K562 (cell line): ENCODE results near the gene SPTLC1. TPM values are rescaled to one million over a fixed set of nuclear protein-coding genes. Genes with fewer than 3 reads are reported as not detected.
A peak's percentile ranks its signal among the peaks of the same experiment; 100 is the strongest.

ENCODE experiments used
- ATAC-seq: fragments of 200-7000 bp; cut with Tn5 transposase; 3 replicates; pipeline ENCODE4 v1.9.1; 2020; ENCODE audit warnings: moderate library complexity
- BruUV-seq: library from RNA; stranded (reverse); fragments of 400-500 nt; replicated peaks from 2 replicates; lab custom pipeline; 2021; lab: Mats Ljungman, UMichigan
- CTCF ChIA-PET: fragments of 300-600 bp; formaldehyde crosslinking; extraction: SDS; loops from one replicate; lab custom pipeline; 2021; ENCODE audit warnings: low intra/inter-chr PET ratio; lab: Yijun Ruan, JAX
- POLR2A ChIA-PET: fragments of 300-600, 350-650 bp; sonication (Branson Sonifier 250); formaldehyde crosslinking; extraction: SDS; loops from one replicate; lab custom pipeline; 2021; ENCODE audit warnings: antibody characterized with exemption, inconsistent platforms; lab: Yijun Ruan, JAX
- DNase-seq, 4 experiments: peaks; one replicate each; pipeline versions ENCODE4 v3.0.0 to v3.0.0-alpha.2; 2011 to 2018; ENCODE audit warnings: low spot score in 3 of 4, mixed read lengths in 3 of 4; ENCODE audit errors: extremely low read depth in 1 of 4
- FAIRE-seq: peaks from 2 replicates; lab custom pipeline; 2011; peaks lifted over from hg19 to GRCh38; lab: Jason Lieb, UNC
- H2AFZ ChIP-seq: 2 replicates; pipeline ENCODE4 v1.6.0; 2011; ENCODE audit warnings: low read depth, low read length, control low read depth, inconsistent platforms
- H3K27ac ChIP-seq: fragments of 200-600 bp; 3 replicates; pipeline ENCODE4 v1.8.0; 2011; ENCODE audit warnings: low read depth, mild to moderate bottlenecking, control low read depth, inconsistent platforms, low read length, moderate library complexity, mixed read lengths; ENCODE audit errors: extremely low read depth
- H3K27me3 ChIP-seq, 2 experiments: fragments of 300-600 bp in 1 of 2; 2 replicates in 1 of 2; 3 replicates in 1 of 2; pipeline versions ENCODE4 v1.6.0 to v1.8.0; 2011; ENCODE audit warnings: inconsistent platforms in 2 of 2, low read length in 2 of 2, mild to moderate bottlenecking in 1 of 2, mixed read lengths in 1 of 2, moderate library complexity in 1 of 2; ENCODE audit not compliant: control insufficient read depth in 2 of 2, insufficient read depth in 2 of 2
- H3K36me3 ChIP-seq: fragments of 300-600 bp; 3 replicates; pipeline ENCODE4 v1.8.0; 2011; ENCODE audit warnings: mild to moderate bottlenecking, low read length, inconsistent platforms; ENCODE audit not compliant: control insufficient read depth, insufficient read depth
- H3K4me1 ChIP-seq, 2 experiments: fragments of 200-600 bp in 1 of 2; replicated peaks in 1 of 2; 2 replicates in 1 of 2; 3 replicates in 1 of 2; pipeline versions ENCODE4 v1.5.1 to v1.8.0; 2011; ENCODE audit warnings: inconsistent platforms in 2 of 2, low read length in 2 of 2, mild to moderate bottlenecking in 1 of 2, mixed read lengths in 1 of 2, moderate library complexity in 1 of 2; ENCODE audit not compliant: control insufficient read depth in 2 of 2, insufficient read depth in 2 of 2
- H3K4me2 ChIP-seq: 2 replicates; pipeline ENCODE4 v1.6.1; 2011; ENCODE audit warnings: low read length, control low read depth, inconsistent platforms, mixed read lengths; ENCODE audit not compliant: insufficient read depth
- H3K4me3 ChIP-seq: fragments of 200-600 bp; sonication (generic), shearing (Covaris generic); 2 replicates; pipeline ENCODE4 v1.5.1; 2016; ENCODE audit warnings: control low read depth, inconsistent platforms
- H3K79me2 ChIP-seq: fragments of 200-600 bp; 3 replicates; pipeline ENCODE4 v1.8.0; 2011; ENCODE audit warnings: low read length, inconsistent platforms; ENCODE audit not compliant: control insufficient read depth, insufficient read depth
- H3K9ac ChIP-seq, 2 experiments: 2 replicates each; pipeline versions ENCODE4 v1.6.0 to v1.6.1; 2011; ENCODE audit warnings: low read depth in 2 of 2, low read length in 2 of 2, control low read depth in 1 of 2, inconsistent platforms in 1 of 2, mild to moderate bottlenecking in 1 of 2, mixed read lengths in 1 of 2; ENCODE audit not compliant: insufficient read depth in 1 of 2
- H3K9me1 ChIP-seq: one replicate; pipeline ENCODE4 v1.6.0; 2011; ENCODE audit warnings: inconsistent platforms, mild to moderate bottlenecking, low read length, moderate library complexity; ENCODE audit not compliant: control insufficient read depth, insufficient read depth
- H3K9me3 ChIP-seq: replicated peaks from 2 replicates; pipeline ENCODE4 v1.5.1; 2011; ENCODE audit warnings: low read depth, low read length, inconsistent platforms; ENCODE audit not compliant: control insufficient read depth, insufficient read depth
- H4K20me1 ChIP-seq: replicated peaks from 2 replicates; pipeline ENCODE4 v1.6.1; 2011; ENCODE audit warnings: low read length, inconsistent platforms, mixed read lengths; ENCODE audit not compliant: control insufficient read depth, insufficient read depth
- ATF3 ChIP-seq, 2 experiments: fragments of 450-650 bp in 1 of 2; sonication (generic) in 1 of 2; formaldehyde crosslinking in 1 of 2; IDR thresholded peaks in 1 of 2; conservative IDR thresholded peaks in 1 of 2; 2 replicates each; pipeline versions ENCODE4 v1.6.1 to v1.8.1; 2016 to 2023; ENCODE audit warnings: mild to moderate bottlenecking in 2 of 2, moderate library complexity in 2 of 2, inconsistent platforms in 1 of 2, missing genetic modification reagents in 1 of 2
- C11orf30 ChIP-seq: fragments of 450-650 bp; IDR thresholded peaks from 2 replicates; pipeline ENCODE4 v1.6.1; 2016; ENCODE audit warnings: low read depth, mild to moderate bottlenecking
- MAFG ChIP-seq: fragments of 450-650 bp; conservative IDR thresholded peaks from 2 replicates; pipeline ENCODE4 v1.6.1; 2016; ENCODE audit warnings: missing genetic modification characterization, missing compliant biosample characterization
- PCBP1 ChIP-seq: fragments of 200-400 bp; formaldehyde crosslinking; IDR thresholded peaks from 2 replicates; pipeline ENCODE4 v1.6.1; 2018; ENCODE audit warnings: mild to moderate bottlenecking, low read depth, low read length; ENCODE audit not compliant: poor library complexity, severe bottlenecking
- ZNF316 ChIP-seq: fragments of 450-650 bp; IDR thresholded peaks from 2 replicates; pipeline ENCODE4 v1.6.1; 2016
- WGBS: fragments of 100-300 bp; shearing (Covaris generic); methylation state at CpG from one replicate; pipeline ENCODE4 v1.1.6; 2016; ENCODE audit warnings: low coverage, mixed read lengths; ENCODE audit not compliant: insufficient coverage; ENCODE audit errors: missing lambda C conversion rate; 5-methylcytosine and 5-hydroxymethylcytosine counted together
- in situ Hi-C: fragments of 300-500 bp; cut with MboI; formaldehyde crosslinking; loops from 4 replicates; pipeline ENCODE4 v1.15.0; 2018; ENCODE audit warnings: inconsistent platforms, mixed read lengths
- intact Hi-C: fragments of 100-400 bp; cut with micrococcal nuclease; formaldehyde crosslinking; loops from 2 replicates; pipeline ENCODE4 v1.14.2; 2022
- polyA plus RNA-seq, 8 experiments: library from polyadenylated mRNA; depleted of rRNA in 4 of 8; stranded (reverse) in 5 of 8; unstranded in 3 of 8; fragments of >200 nt; fragmentation: Nextera tagmentation in 2 of 8; fragmentation: Illumina TruSeq in 1 of 8; extraction: Ambion mirVana in 2 of 8; extraction: Trizol in 1 of 8; gene quantifications; 2 replicates each; pipeline versions ENCODE4 v1.2.1 to v1.2.3, GENCODE V29; 2011 to 2014; ENCODE audit warnings: inconsistent platforms in 1 of 8, missing spikeins in 1 of 8
- total RNA-seq, 7 experiments: library from RNA; depleted of rRNA in 6 of 7; stranded (reverse); fragments of >200 nt in 6 of 7; fragmentation: Illumina TruSeq in 2 of 7; extraction: Trizol in 2 of 7; gene quantifications; 2 replicates each; pipeline versions ENCODE4 v1.2.1 to v1.2.3, GENCODE V29; 2011 to 2021; ENCODE audit warnings: low replicate concordance in 1 of 7

Gene SPTLC1
- total and polyA plus RNA-seq, 9 of the 15 experiments (the other 6 are each of a cell fraction or from before 2014, with no cell fraction given): 58.8 to 125 (median 84.5) TPM

GRCh38 chr9:92094655-92095054 is 20.6 kb downstream of the SPTLC1 start (continued):
- peak; percentile 91 for TF ChIP-seq ATF3 (IDR thresholded peaks at IDR 0.05)
- TF ChIP-seq ATF3 (CRISPR knock-in tag; conservative IDR thresholded peaks at IDR 0.05): no peak
- peak; percentile 20; the same call in 1 of the 2 replicates for TF ChIP-seq C11orf30

GRCh38 chr9:92077888-92078287 is 37.3 kb downstream of the SPTLC1 start:
- Histone ChIP-seq H3K79me2 (peaks cover 3% of the 10 kb centered on the region; the same call in 2 of the 3 replicates), H4K20me1 (no peaks in the 10 kb centered on the region), H3K9me1 (peaks cover 4% of the 10 kb centered on the region), H3K9ac (no peak overlapping the region), H3K27ac (no peak overlapping the region), H3K36me3 (peaks cover 67% of the 10 kb centered on the region; the same call in 2 of the 3 replicates), H3K4me1 (no peaks in the 10 kb centered on the region), H2AFZ (no peak overlapping the region), H3K9me3 (no peaks in the 10 kb centered on the region), H3K4me3 (no peak overlapping the region), H3K4me2 (no peak overlapping the region), H3K27me3 (no peaks in the 10 kb centered on the region)
- 88% methylated on average over 1 of the region's 1 CpG for WGBS
- intact Hi-C loops (no loop called here), in situ Hi-C loops (no loop called here)
- ATAC-seq: no peak
- POLR2A ChIA-PET: no interaction called here
- no peak for FAIRE-seq
- BruUV-seq: no TSS peak
- no peak for DNase-seq
- CTCF ChIA-PET: no interaction called here
- TF ChIP-seq ZNF316 (peak; percentile 54), PCBP1 (no peak), MAFG (tag) (0 out of 2 replicates have a peak, but pooled peaks have one; percentile 14), C11orf30 (peak; percentile 50)
